Measurements from ENCODE around the gene TMEM37.

The TMEM37 gene

GRCh38 chr2:119419065-119419464 is 12.6 kb upstream of the TMEM37 start:
- Histone ChIP-seq H3K27me3 (ENCODE audit: control insufficient read depth in 1 of 2, insufficient read depth in 2 of 2, low read length in 2 of 2) (no peaks in the 10 kb centered on the region), H3K4me1 (ENCODE audit: control insufficient read depth, insufficient read depth, low read length) (no peaks in the 10 kb centered on the region), H3K36me3 (ENCODE audit: control insufficient read depth in 2 of 2, insufficient read depth in 2 of 2, low read length in 2 of 2) (no peaks in the 10 kb centered on the region), H3K9me3 (ENCODE audit: control insufficient read depth in 2 of 2, low read length in 2 of 2) (peaks cover 4 to 7% of the 10 kb centered on the region in 2 donors), H3K4me3 (ENCODE audit: low read length in 2 of 2) (no peak overlapping the region), H3K27ac (ENCODE audit: low read length) (no peak overlapping the region), H3K9ac (ENCODE audit: low read length in 2 of 2) (no peak overlapping the region)

- Histone ChIP-seq H3K4me3 (ENCODE audit: low read length in 2 of 2) (no peak overlapping the region), H3K27ac (ENCODE audit: low read length) (no peak overlapping the region), H3K9me3 (ENCODE audit: control insufficient read depth in 2 of 2, low read length in 2 of 2) (peaks cover 2 to 4% of the 10 kb centered on the region in 2 donors), H3K36me3 (ENCODE audit: control insufficient read depth in 2 of 2, insufficient read depth in 2 of 2, low read length in 2 of 2) (no peaks in the 10 kb centered on the region), H3K27me3 (ENCODE audit: control insufficient read depth in 1 of 2, insufficient read depth in 2 of 2, low read length in 2 of 2) (no peaks in the 10 kb centered on the region), H3K9ac (ENCODE audit: low read length in 2 of 2) (no peak overlapping the region), H3K4me1 (ENCODE audit: control insufficient read depth, insufficient read depth, low read length) (no peaks in the 10 kb centered on the region)
Observed at GRCh38 chr2:119419803-119420508, 11.7 kb upstream of the TMEM37 start.

GRCh38 chr2:119421304-119421703 is 10.3 kb upstream of the TMEM37 start:
- Histone ChIP-seq H3K4me3 (ENCODE audit: low read length in 2 of 2) (no peak overlapping the region), H3K9ac (ENCODE audit: low read length in 2 of 2) (no peak overlapping the region), H3K27ac (ENCODE audit: low read length) (no peak overlapping the region), H3K36me3 (ENCODE audit: control insufficient read depth in 2 of 2, insufficient read depth in 2 of 2, low read length in 2 of 2) (no peaks in the 10 kb centered on the region), H3K9me3 (ENCODE audit: control insufficient read depth in 2 of 2, low read length in 2 of 2) (peaks cover 0 to 4% of the 10 kb centered on the region in 2 donors), H3K4me1 (ENCODE audit: control insufficient read depth, insufficient read depth, low read length) (no peaks in the 10 kb centered on the region), H3K27me3 (ENCODE audit: control insufficient read depth in 1 of 2, insufficient read depth in 2 of 2, low read length in 2 of 2) (no peaks in the 10 kb centered on the region)

- Histone ChIP-seq H3K27me3 (ENCODE audit: control insufficient read depth in 1 of 2, insufficient read depth in 2 of 2, low read length in 2 of 2) (no peaks in the 10 kb centered on the region), H3K9ac (ENCODE audit: low read length in 2 of 2) (no peak overlapping the region), H3K4me1 (ENCODE audit: control insufficient read depth, insufficient read depth, low read length) (no peaks in the 10 kb centered on the region), H3K4me3 (ENCODE audit: low read length in 2 of 2) (no peak overlapping the region), H3K36me3 (ENCODE audit: control insufficient read depth in 2 of 2, insufficient read depth in 2 of 2, low read length in 2 of 2) (no peaks in the 10 kb centered on the region), H3K9me3 (ENCODE audit: control insufficient read depth in 2 of 2, low read length in 2 of 2) (peaks cover 0 to 4% of the 10 kb centered on the region in 2 donors), H3K27ac (ENCODE audit: low read length) (no peak overlapping the region)
Observed at GRCh38 chr2:119421741-119422140, 9.9 kb upstream of the TMEM37 start.

GRCh38 chr2:119422360-119423107 is 9.1 kb upstream of the TMEM37 start:
- Histone ChIP-seq H3K4me3 (ENCODE audit: low read length in 2 of 2) (no peak overlapping the region), H3K36me3 (ENCODE audit: control insufficient read depth in 2 of 2, insufficient read depth in 2 of 2, low read length in 2 of 2) (no peaks in the 10 kb centered on the region), H3K27ac (ENCODE audit: low read length) (no peak overlapping the region), H3K27me3 (ENCODE audit: control insufficient read depth in 1 of 2, insufficient read depth in 2 of 2, low read length in 2 of 2) (no peaks in the 10 kb centered on the region), H3K9ac (ENCODE audit: low read length in 2 of 2) (no peak overlapping the region), H3K4me1 (ENCODE audit: control insufficient read depth, insufficient read depth, low read length) (peaks cover 2% of the 10 kb centered on the region), H3K9me3 (ENCODE audit: control insufficient read depth in 2 of 2, low read length in 2 of 2) (peaks cover 0 to 4% of the 10 kb centered on the region in 2 donors)

- Histone ChIP-seq H3K27ac (ENCODE audit: low read length) (no peak overlapping the region), H3K9ac (ENCODE audit: low read length in 2 of 2) (no peak overlapping the region), H3K27me3 (ENCODE audit: control insufficient read depth in 1 of 2, insufficient read depth in 2 of 2, low read length in 2 of 2) (no peaks in the 10 kb centered on the region), H3K4me3 (ENCODE audit: low read length in 2 of 2) (no peak overlapping the region), H3K9me3 (ENCODE audit: control insufficient read depth in 2 of 2, low read length in 2 of 2) (peaks cover 0 to 4% of the 10 kb centered on the region in 2 donors), H3K4me1 (ENCODE audit: control insufficient read depth, insufficient read depth, low read length) (peaks cover 2% of the 10 kb centered on the region), H3K36me3 (ENCODE audit: control insufficient read depth in 2 of 2, insufficient read depth in 2 of 2, low read length in 2 of 2) (no peaks in the 10 kb centered on the region)
Observed at GRCh38 chr2:119423108-119423444, 8.6 kb upstream of the TMEM37 start.

- peaks cover 2% of the 10 kb centered on the region for H3K4me1 ChIP-seq (ENCODE audit: control insufficient read depth, insufficient read depth, low read length)
- H3K27ac ChIP-seq (ENCODE audit: low read length), result no peak overlapping the region
- peaks cover 0 to 4% of the 10 kb centered on the region in 2 donors for H3K9me3 ChIP-seq (ENCODE audit: control insufficient read depth in 2 of 2, low read length in 2 of 2)
- no peak overlapping the region for H3K4me3 ChIP-seq (ENCODE audit: low read length in 2 of 2)
- no peak overlapping the region for H3K9ac ChIP-seq (ENCODE audit: low read length in 2 of 2)
- H3K27me3 ChIP-seq (ENCODE audit: control insufficient read depth in 1 of 2, insufficient read depth in 2 of 2, low read length in 2 of 2), result no peaks in the 10 kb centered on the region
- no peaks in the 10 kb centered on the region for H3K36me3 ChIP-seq (ENCODE audit: control insufficient read depth in 2 of 2, insufficient read depth in 2 of 2, low read length in 2 of 2)
Observed at GRCh38 chr2:119423811-119424210, 7.8 kb upstream of the TMEM37 start.

- H3K27ac ChIP-seq (ENCODE audit: low read length), result no peak overlapping the region
- no peaks in the 10 kb centered on the region for H3K36me3 ChIP-seq (ENCODE audit: control insufficient read depth in 2 of 2, insufficient read depth in 2 of 2, low read length in 2 of 2)
- peaks cover 0 to 4% of the 10 kb centered on the region in 2 donors for H3K9me3 ChIP-seq (ENCODE audit: control insufficient read depth in 2 of 2, low read length in 2 of 2)
- H3K4me3 ChIP-seq (ENCODE audit: low read length in 2 of 2), result no peak overlapping the region
- no peak overlapping the region for H3K9ac ChIP-seq (ENCODE audit: low read length in 2 of 2)
- peaks cover 2% of the 10 kb centered on the region for H3K4me1 ChIP-seq (ENCODE audit: control insufficient read depth, insufficient read depth, low read length)
- no peaks in the 10 kb centered on the region for H3K27me3 ChIP-seq (ENCODE audit: control insufficient read depth in 1 of 2, insufficient read depth in 2 of 2, low read length in 2 of 2)
Observed at GRCh38 chr2:119424284-119425118, 7.2 kb upstream of the TMEM37 start.

GRCh38 chr2:119425119-119425405 is 6.6 kb upstream of the TMEM37 start:
- Histone ChIP-seq H3K27me3 (ENCODE audit: control insufficient read depth in 1 of 2, insufficient read depth in 2 of 2, low read length in 2 of 2) (no peaks in the 10 kb centered on the region), H3K9me3 (ENCODE audit: control insufficient read depth in 2 of 2, low read length in 2 of 2) (peaks cover 0 to 4% of the 10 kb centered on the region in 2 donors), H3K9ac (ENCODE audit: low read length in 2 of 2) (no peak overlapping the region), H3K27ac (ENCODE audit: low read length) (no peak overlapping the region), H3K4me1 (ENCODE audit: control insufficient read depth, insufficient read depth, low read length) (peaks cover 5% of the 10 kb centered on the region), H3K4me3 (ENCODE audit: low read length in 2 of 2) (no peak overlapping the region), H3K36me3 (ENCODE audit: control insufficient read depth in 2 of 2, insufficient read depth in 2 of 2, low read length in 2 of 2) (no peaks in the 10 kb centered on the region)

- H3K9me3 ChIP-seq (ENCODE audit: control insufficient read depth in 2 of 2, low read length in 2 of 2), result peaks cover 0 to 4% of the 10 kb centered on the region in 2 donors
- H3K27me3 ChIP-seq (ENCODE audit: control insufficient read depth in 1 of 2, insufficient read depth in 2 of 2, low read length in 2 of 2), result no peaks in the 10 kb centered on the region
- no peaks in the 10 kb centered on the region for H3K36me3 ChIP-seq (ENCODE audit: control insufficient read depth in 2 of 2, insufficient read depth in 2 of 2, low read length in 2 of 2)
- no peak overlapping the region for H3K4me3 ChIP-seq (ENCODE audit: low read length in 2 of 2)
- peaks cover 5% of the 10 kb centered on the region for H3K4me1 ChIP-seq (ENCODE audit: control insufficient read depth, insufficient read depth, low read length)
- no peak overlapping the region for H3K27ac ChIP-seq (ENCODE audit: low read length)
- no peak overlapping the region for H3K9ac ChIP-seq (ENCODE audit: low read length in 2 of 2)
Observed at GRCh38 chr2:119425620-119426395, 5.8 kb upstream of the TMEM37 start.

All from stomach smooth muscle (tissue), 2 donors.